DOHH2 (cell line): Measurements from ENCODE around the gene SCUBE2.

Experiments used
- H3F3A ChIP-seq: fragments of 200-600 bp; sonication (generic), shearing (Covaris generic); 2 replicates; pipeline ENCODE4 v1.6.0; 2016; ENCODE audit warnings: antibody characterized with exemption, mild to moderate bottlenecking; ENCODE audit not compliant: control insufficient read depth, insufficient read depth
- H3K27ac ChIP-seq: fragments of 200-600 bp; sonication (generic); 2 replicates; pipeline ENCODE4 v1.5.1; 2014; ENCODE audit warnings: low read depth, mild to moderate bottlenecking, low read length, moderate library complexity
- H3K27me3 ChIP-seq: fragments of 200-600 bp; sonication (generic); 2 replicates; pipeline ENCODE4 v1.6.1; 2014; ENCODE audit warnings: mild to moderate bottlenecking, low read length, mixed read lengths; ENCODE audit not compliant: control insufficient read depth
- H3K36me3 ChIP-seq: fragments of 200-600 bp; sonication (generic); 2 replicates; pipeline ENCODE4 v1.6.1; 2014; ENCODE audit warnings: mild to moderate bottlenecking, low read length, moderate library complexity, mixed read lengths; ENCODE audit not compliant: control insufficient read depth
- H3K4me1 ChIP-seq: fragments of 200-600 bp; sonication (generic); 2 replicates; pipeline ENCODE4 v1.6.1; 2014; ENCODE audit warnings: mild to moderate bottlenecking, low read length, mixed read lengths; ENCODE audit not compliant: control insufficient read depth
- H3K4me2 ChIP-seq: fragments of 200-600 bp; sonication (generic); 2 replicates; pipeline ENCODE4 v1.6.0; 2014; ENCODE audit warnings: mild to moderate bottlenecking, low read length, moderate library complexity
- H3K4me3 ChIP-seq: fragments of 200-600 bp; sonication (generic); 2 replicates; pipeline ENCODE4 v1.5.1; 2014; ENCODE audit warnings: mild to moderate bottlenecking, low read length, mixed read lengths
- H3K79me2 ChIP-seq: fragments of 200-600 bp; sonication (generic); 2 replicates; pipeline ENCODE4 v1.6.1; 2014; ENCODE audit warnings: mild to moderate bottlenecking, low read length, mixed read lengths; ENCODE audit not compliant: control insufficient read depth
- H3K9me2 ChIP-seq: fragments of 200-600 bp; sonication (generic); replicated peaks from 2 replicates; pipeline ENCODE4 v1.6.1; 2014; ENCODE audit warnings: mild to moderate bottlenecking, low read length, mixed read lengths; ENCODE audit not compliant: control insufficient read depth
- H3K9me3 ChIP-seq: fragments of 200-600 bp; sonication (generic); 2 replicates; pipeline ENCODE4 v1.6.1; 2014; ENCODE audit warnings: antibody characterized with exemption, low read length, mixed read lengths; ENCODE audit not compliant: control insufficient read depth, insufficient read depth
- H4K20me1 ChIP-seq: fragments of 200-600 bp; sonication (generic); 2 replicates; pipeline ENCODE4 v1.6.0; 2014; ENCODE audit warnings: low read depth, mild to moderate bottlenecking, antibody characterized with exemption, low read length, moderate library complexity; ENCODE audit not compliant: control insufficient read depth, insufficient read depth
- EZH2phosphoT487 ChIP-seq: fragments of 200-600 bp; sonication (generic); IDR thresholded peaks from 2 replicates; pipeline ENCODE4 v1.6.1; 2017; ENCODE audit warnings: borderline replicate concordance, mild to moderate bottlenecking, antibody characterized with exemption, low read length, moderate library complexity, mixed read lengths
- TF ChIP-seq, protein P1 (sequence below): fragments of 200-600 bp; sonication (generic); IDR thresholded peaks from one replicate; pipeline ENCODE4 v1.5.1; 2014; ENCODE audit warnings: antibody characterized with exemption, mild to moderate bottlenecking, low read depth, low read length; ENCODE audit not compliant: poor library complexity, severe bottlenecking

SCUBE2 gene

DNA sequence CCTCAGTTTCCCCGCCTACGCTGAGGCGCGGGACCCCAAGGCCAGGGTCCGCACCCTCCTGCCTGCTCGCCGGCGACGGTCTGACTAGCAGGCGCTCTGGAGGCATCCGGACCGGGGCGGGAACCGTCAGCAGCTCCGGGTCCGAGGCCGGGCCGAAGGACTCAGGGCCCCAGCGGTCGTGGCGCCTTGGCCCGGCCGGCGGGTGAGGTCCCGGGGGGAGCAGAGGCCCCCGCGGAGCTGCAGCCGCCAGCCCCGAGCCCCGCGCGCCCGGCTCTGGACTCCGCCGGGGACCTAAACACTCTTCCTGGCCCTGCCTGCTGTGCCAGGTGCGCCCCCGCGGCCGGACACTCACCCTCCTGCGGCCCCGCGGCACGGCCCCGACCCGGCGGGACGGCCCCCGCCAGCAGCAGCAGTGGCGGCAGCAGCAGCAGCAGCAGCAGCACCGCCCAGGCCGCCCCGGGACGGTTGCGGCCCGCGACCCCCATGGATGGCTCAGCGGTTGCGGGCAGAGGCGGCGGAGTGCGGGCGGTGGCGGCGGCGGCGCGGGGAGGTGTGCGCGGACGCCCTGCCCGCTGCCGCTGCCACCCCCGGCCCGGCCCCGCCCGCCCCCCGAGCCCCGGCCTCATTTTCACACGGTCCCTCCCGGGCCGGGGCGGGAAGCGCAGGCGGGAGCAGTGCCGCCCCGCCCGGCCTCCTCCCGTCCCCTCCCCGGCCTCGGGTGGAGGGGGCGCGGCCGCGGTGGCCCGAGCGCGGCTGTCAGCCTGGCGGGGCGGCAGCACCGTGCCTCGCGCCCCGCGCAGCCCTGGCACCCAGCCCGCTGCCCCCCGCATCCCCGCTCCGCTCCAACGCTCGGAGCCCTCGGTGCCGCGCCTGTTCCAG is at the start of gene SCUBE2:
TSS of gene SCUBE2 (minus strand) at position 556 of the 879 bp plus-strand sequence. CDS start at position 485, 71 bp downstream.
- no peak within 1 kb of the TSS for H3K4me2 ChIP-seq
- H3K9me2 ChIP-seq: no peaks in the 10 kb centered on the region
- no peak within 1 kb of the TSS for H3K4me3 ChIP-seq
- no peaks in the 10 kb centered on the region for H3K9me3 ChIP-seq
- H3K4me1 ChIP-seq: no peaks in the 10 kb centered on the region
- TF ChIP-seq EZH2phosphoT487: peak; percentile 32; the same call in 1 of the 2 replicates
- TF ChIP-seq, protein P1, sequence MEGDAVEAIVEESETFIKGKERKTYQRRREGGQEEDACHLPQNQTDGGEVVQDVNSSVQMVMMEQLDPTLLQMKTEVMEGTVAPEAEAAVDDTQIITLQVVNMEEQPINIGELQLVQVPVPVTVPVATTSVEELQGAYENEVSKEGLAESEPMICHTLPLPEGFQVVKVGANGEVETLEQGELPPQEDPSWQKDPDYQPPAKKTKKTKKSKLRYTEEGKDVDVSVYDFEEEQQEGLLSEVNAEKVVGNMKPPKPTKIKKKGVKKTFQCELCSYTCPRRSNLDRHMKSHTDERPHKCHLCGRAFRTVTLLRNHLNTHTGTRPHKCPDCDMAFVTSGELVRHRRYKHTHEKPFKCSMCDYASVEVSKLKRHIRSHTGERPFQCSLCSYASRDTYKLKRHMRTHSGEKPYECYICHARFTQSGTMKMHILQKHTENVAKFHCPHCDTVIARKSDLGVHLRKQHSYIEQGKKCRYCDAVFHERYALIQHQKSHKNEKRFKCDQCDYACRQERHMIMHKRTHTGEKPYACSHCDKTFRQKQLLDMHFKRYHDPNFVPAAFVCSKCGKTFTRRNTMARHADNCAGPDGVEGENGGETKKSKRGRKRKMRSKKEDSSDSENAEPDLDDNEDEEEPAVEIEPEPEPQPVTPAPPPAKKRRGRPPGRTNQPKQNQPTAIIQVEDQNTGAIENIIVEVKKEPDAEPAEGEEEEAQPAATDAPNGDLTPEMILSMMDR: no peak
- H3K27ac ChIP-seq: no peak within 1 kb of the TSS
- H3K27me3 ChIP-seq: peaks cover 48% of the 10 kb centered on the region
- no peaks in the 10 kb centered on the region for H3K36me3 ChIP-seq
- no peaks in the 10 kb centered on the region for H4K20me1 ChIP-seq
- H3K79me2 ChIP-seq: no peaks in the 10 kb centered on the region
- no peaks in the 10 kb centered on the region for H3F3A ChIP-seq

DNA sequence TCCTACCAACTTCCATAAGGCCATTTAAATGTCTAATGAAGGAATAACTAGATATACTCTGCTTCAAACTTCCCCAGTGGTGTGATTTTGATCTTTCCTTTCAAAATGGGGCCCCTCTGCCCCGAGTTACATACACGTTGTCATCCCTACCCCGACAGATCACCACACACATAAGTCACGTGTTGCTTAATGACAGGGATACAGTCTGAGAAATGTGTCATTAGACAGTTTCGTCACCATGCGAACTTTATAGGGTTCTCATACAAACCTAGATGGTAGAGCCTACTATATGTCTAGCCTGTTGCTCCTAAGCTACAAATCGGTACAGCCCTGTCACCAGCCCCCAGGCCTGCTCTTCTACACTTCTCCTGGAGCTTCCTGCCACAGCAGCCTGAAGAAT is 49.8 kb upstream of the SCUBE2 start:
- H3K4me2 ChIP-seq: no peak overlapping the region
- TF ChIP-seq, protein P1: no peak
- TF ChIP-seq EZH2phosphoT487: no peak
- no peaks in the 10 kb centered on the region for H3F3A ChIP-seq
- H3K79me2 ChIP-seq: no peaks in the 10 kb centered on the region
- H3K9me3 ChIP-seq: no peaks in the 10 kb centered on the region
- H3K36me3 ChIP-seq: no peaks in the 10 kb centered on the region
- no peaks in the 10 kb centered on the region for H3K4me1 ChIP-seq
- no peaks in the 10 kb centered on the region for H3K9me2 ChIP-seq
- H4K20me1 ChIP-seq: no peaks in the 10 kb centered on the region
- H3K4me3 ChIP-seq: no peak overlapping the region
- no peak overlapping the region for H3K27ac ChIP-seq
- no peaks in the 10 kb centered on the region for H3K27me3 ChIP-seq

GRCh38 chr11:9139628-9140357 is 48.4 kb upstream of the SCUBE2 start:
- H3K9me2 ChIP-seq: no peaks in the 10 kb centered on the region
- no peaks in the 10 kb centered on the region for H3K27me3 ChIP-seq
- no peak overlapping the region for H3K4me3 ChIP-seq
- no peaks in the 10 kb centered on the region for H3K36me3 ChIP-seq
- no peak overlapping the region for H3K4me2 ChIP-seq
- H3K79me2 ChIP-seq: no peaks in the 10 kb centered on the region
- no peak overlapping the region for H3K27ac ChIP-seq
- no peaks in the 10 kb centered on the region for H3F3A ChIP-seq
- no peaks in the 10 kb centered on the region for H4K20me1 ChIP-seq
- no peaks in the 10 kb centered on the region for H3K9me3 ChIP-seq
- no peaks in the 10 kb centered on the region for H3K4me1 ChIP-seq
- TF ChIP-seq, protein P1: no peak
- no peak for TF ChIP-seq EZH2phosphoT487
